NCI-H2196 treated with DMSO at 0.1 percent for 48 hours (cell line): ENCODE results near the gene GLTP.

Experiments used
- DNase-seq: peaks from one replicate; lab custom pipeline; 2025; ENCODE audit not compliant: unreplicated experiment; lab: John Stamatoyannopoulos, UW

The GLTP gene

DNA sequence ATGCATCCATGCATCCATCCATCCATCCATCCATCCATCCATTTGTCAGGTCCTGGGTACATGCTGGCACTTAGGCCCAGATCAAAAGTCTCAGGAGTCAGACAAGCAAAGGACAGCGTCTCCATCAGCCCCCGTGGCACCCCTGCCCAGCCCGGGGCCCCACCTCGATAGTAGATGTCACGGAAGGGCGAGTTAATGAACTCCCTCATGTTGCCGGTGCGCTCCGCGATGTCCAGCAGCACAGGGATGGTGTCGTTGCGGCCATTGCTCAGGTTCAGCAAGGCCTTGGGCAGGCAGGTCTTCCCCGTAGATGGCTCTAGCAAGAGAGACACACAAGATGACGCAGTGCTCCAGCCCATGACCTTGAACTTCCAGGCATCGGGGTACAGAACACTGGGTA, 77.5 kb downstream of the GLTP start:
- DNase-seq: no peak
